GM12892 (cell line): ENCODE results near the gene AHNAK2.

Experiments used
- POLR2AphosphoS5 ChIP-seq: IDR thresholded peaks from 2 replicates; pipeline ENCODE4 v1.6.1; 2011; ENCODE audit warnings: low read depth, low read length, control low read depth
- TAF1 ChIP-seq: IDR thresholded peaks from 2 replicates; pipeline ENCODE4 v1.6.1; 2011; ENCODE audit warnings: low read depth, mild to moderate bottlenecking, control low read depth, low read length, borderline replicate concordance

DNA sequence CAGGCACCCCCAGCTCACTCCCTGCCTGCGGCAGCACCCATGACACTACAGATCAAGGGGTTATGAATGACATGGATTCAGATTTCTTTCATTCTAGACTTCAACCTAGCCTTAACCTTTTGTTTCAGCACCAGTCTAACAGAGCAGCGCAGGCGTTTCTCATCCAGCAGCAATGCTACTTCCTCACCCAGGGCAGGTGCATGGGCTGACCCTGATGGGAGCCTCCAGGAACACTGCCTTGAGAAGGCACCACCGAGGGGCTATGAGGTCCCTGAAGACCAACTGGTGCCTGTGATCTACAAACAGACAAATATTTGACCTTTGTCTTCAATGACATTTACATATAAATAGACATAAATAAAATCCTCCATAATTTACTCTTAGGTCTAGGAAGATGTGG lies 31.9 kb upstream of the AHNAK2 start:
- no peak for TF ChIP-seq POLR2AphosphoS5
- no peak for TF ChIP-seq TAF1
